Measurements from ENCODE around the gene TMEM150A.

The TMEM150A gene

DNA sequence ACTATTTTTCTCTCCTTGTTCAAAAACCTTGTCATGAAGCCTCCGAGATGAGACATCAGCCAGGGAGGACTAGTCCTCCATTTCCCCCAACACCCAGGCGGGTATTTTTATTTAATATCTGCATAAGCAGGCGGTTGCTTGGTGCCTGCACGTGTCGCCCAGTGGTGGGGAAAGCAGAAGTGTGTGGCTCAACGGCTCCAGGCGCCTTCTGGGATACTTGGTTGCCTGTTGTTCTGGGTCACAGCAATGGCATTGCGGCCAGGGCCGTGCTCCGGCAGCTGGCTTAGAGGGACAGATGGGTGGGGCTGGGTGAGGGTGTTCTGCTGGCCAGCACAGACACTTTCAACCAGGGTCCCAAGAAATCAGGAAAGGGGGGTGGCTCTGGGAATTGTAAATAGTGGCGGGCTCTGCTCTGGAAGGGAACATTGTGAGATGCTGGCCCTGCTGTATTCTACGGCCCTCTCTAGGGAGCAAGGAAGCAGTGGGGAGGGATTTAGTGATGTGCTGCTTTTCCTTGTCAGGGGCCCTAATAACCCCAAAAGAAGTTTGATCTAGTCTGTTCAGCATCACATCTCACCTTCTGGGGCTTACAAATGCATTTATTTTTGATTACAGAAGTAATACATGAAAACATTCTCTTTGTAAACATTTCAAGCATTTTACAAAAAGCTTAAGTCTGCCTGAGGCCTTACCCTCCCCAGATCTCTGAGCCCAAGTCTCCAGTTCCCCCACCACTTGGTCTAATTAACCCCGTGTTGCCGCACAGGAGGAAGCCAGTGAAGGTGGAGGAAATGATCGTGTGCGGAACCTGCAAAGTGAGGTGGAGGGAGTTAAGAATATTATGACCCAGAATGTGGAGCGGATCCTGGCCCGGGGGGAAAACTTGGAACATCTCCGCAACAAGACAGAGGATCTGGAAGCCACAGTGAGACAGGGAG, 24.0 kb downstream of the TMEM150A start:
- peak; percentile 58 for DNase-seq (ENCODE audit: low read depth)
- H3K4me3 ChIP-seq (ENCODE audit: low read depth, low read length): peak overlapping the region; percentile 83
- TF ChIP-seq, protein P1, sequence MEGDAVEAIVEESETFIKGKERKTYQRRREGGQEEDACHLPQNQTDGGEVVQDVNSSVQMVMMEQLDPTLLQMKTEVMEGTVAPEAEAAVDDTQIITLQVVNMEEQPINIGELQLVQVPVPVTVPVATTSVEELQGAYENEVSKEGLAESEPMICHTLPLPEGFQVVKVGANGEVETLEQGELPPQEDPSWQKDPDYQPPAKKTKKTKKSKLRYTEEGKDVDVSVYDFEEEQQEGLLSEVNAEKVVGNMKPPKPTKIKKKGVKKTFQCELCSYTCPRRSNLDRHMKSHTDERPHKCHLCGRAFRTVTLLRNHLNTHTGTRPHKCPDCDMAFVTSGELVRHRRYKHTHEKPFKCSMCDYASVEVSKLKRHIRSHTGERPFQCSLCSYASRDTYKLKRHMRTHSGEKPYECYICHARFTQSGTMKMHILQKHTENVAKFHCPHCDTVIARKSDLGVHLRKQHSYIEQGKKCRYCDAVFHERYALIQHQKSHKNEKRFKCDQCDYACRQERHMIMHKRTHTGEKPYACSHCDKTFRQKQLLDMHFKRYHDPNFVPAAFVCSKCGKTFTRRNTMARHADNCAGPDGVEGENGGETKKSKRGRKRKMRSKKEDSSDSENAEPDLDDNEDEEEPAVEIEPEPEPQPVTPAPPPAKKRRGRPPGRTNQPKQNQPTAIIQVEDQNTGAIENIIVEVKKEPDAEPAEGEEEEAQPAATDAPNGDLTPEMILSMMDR (IDR thresholded peaks at IDR 0.05; ENCODE audit: insufficient read depth, low read depth, low read length, missing control alignments): no peak

DNA sequence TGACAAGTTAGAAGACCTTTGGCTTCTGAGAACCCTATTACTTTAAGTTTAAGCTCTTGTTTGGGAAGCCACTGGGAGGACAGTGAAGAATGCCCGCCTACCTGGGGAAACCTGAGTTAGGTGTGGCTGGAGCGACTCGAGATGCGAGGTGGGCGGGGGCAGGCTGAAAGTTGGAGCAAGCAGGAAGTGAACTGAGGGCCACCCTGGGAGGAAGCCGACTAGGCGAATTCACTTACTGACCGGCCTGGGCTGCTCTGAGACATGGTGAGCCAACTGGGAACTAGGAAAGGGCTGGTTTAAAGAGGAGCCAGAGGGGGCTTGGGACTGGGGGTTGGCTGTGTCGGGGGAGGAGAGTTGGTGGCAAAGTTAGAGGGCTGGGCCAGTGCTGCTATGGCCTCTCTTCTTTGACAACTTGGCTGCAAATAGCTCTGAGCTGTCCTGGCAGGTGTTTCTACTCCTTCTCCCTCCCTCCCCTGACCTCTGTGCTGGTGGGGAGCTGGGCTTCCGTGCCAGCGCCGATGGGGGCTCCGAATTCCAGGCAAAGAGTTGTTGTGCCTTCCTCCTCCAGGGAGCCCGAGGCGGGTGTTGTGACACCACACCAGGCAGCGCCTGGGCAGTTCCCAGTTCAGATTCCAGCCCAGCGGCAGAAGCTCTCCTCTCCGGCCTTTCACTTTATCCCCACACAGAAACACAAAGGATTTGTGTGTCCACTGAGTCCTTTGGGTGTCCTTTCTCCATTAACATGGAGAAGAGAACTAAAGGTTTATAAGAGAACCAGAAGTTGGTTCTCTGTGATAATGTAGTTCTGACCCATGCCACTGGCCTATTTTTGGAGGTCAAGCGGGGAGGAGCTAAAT, 24.9 kb downstream of the TMEM150A start, which contains the start of gene VAMP8:
VAMP8 (plus strand) TSS at position 201 of the 857 bp plus-strand sequence; CDS start at position 262, 61 bp downstream.
- peak; percentile 77 for DNase-seq (ENCODE audit: low read depth)
- H3K4me3 ChIP-seq (ENCODE audit: low read depth, low read length): peak within 1 kb of the TSS; percentile 83
- TF ChIP-seq, protein P1 (IDR thresholded peaks at IDR 0.05; ENCODE audit: insufficient read depth, low read depth, low read length, missing control alignments): no peak

DNA sequence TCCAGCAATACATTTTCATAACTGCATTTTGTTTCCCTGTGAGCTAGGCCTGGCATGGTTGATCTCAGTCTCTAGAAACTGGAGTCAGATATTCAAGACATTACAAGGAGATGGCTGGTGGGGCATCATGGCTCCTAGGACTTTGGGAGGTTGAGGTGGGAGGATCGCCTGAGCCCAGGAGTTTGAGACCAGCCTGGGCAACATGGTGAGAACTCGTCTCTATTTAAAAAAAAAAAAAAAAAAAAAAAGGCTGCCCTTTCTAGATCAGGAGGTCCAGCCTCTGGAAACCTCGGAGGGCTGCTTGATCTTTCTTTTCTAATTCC, 25.5 kb downstream of the TMEM150A start:
- H3K4me3 ChIP-seq (ENCODE audit: low read depth, low read length): peak overlapping the region; percentile 83
- TF ChIP-seq, protein P1 (IDR thresholded peaks at IDR 0.05; ENCODE audit: insufficient read depth, low read depth, low read length, missing control alignments): no peak
- no peak for DNase-seq (ENCODE audit: low read depth)

DNA sequence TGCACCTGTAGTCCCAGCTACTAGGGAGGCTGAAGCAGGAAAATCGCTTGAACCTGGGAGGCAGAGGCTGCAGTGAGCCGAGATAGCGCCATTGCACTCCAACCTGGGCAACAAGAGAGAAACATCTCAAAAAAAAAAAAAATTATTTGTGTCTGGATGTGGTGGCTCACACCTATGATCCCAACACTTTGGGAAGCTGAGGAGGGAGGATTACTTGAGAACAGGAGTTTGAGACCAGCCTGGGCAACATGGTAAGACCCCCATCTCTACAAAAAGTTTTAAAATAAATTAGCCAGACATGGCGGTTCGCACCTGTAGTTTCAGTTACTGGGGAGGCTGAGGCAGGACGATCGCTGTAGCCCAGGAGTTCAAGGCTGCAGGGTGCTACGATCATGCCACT, 26.8 kb downstream of the TMEM150A start:
- no peak overlapping the region for H3K4me3 ChIP-seq (ENCODE audit: low read depth, low read length)
- TF ChIP-seq, protein P1 (IDR thresholded peaks at IDR 0.05; ENCODE audit: insufficient read depth, low read depth, low read length, missing control alignments): no peak
- no peak for DNase-seq (ENCODE audit: low read depth)

DNA sequence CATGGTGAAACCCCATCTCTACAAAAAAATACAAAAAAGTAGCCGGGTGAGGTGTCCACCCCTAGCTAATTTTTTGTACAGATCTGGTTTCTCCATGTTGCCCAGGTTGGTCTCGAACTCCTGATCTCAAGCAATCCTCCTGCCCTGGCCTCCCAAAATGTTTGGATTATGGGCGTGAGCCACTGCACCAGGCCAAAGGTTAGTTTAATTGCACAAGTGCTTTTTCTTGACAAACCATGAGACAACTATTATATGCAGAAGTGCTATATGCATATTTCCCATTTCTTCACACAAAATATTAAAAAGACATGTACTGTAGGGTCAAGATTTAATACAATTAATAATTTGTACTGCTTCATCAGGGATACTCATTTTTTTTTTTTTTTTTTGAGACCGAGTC, 36.2 kb downstream of the TMEM150A start:
- no peak for DNase-seq (ENCODE audit: low read depth)
- H3K4me3 ChIP-seq (ENCODE audit: low read depth, low read length): no peak overlapping the region
- TF ChIP-seq, protein P1 (IDR thresholded peaks at IDR 0.05; ENCODE audit: insufficient read depth, low read depth, low read length, missing control alignments): no peak

DNA sequence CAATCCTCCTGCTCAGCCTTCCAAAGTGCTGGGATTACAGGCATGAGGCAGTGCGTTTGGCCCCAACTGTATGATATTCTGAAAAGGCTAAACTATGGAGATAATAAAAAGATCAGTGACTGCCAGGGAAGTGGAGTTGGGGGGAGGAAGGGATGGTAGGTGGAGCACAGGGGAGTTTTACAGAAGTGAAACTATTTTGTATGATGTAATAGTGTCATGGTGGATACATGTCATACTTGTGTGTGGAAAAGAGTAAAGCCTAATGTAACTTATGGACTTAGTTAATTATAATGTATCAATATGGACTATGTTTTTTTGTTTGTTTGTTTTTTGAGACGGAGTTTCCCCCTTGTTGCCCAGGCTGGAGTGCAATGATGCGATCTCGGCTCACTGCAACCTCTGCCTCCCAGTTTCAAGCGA, 38.3 kb downstream of the TMEM150A start:
- TF ChIP-seq, protein P1 (IDR thresholded peaks at IDR 0.05; ENCODE audit: insufficient read depth, low read depth, low read length, missing control alignments): no peak
- H3K4me3 ChIP-seq (ENCODE audit: low read depth, low read length): no peak overlapping the region
- peak; percentile 31 for DNase-seq (ENCODE audit: low read depth)

Measured in GM12865 (cell line).